Stomach (tissue), 4 donors: Measurements from ENCODE around the gene PIP4K2C.

Source experiments
- POLR2AphosphoS5 ChIP-seq, 3 donors: sonication (generic); formaldehyde crosslinking; IDR thresholded peaks; one replicate each; pipeline ENCODE4 v1.6.1; 2016; ENCODE audit warnings: antibody characterized with exemption in 3 of 3
- TF ChIP-seq, protein P1 (sequence below), 7 experiments: fragments of 450-650 bp in 4 of 7; fragments of 200-600 bp in 3 of 7; sonication (generic) in 3 of 7; IDR thresholded peaks; one replicate each; pipeline ENCODE4 v1.5.1; 2016 to 2019; ENCODE audit warnings: antibody characterized with exemption in 7 of 7, control low read depth in 2 of 7, mild to moderate bottlenecking in 1 of 7

DNA sequence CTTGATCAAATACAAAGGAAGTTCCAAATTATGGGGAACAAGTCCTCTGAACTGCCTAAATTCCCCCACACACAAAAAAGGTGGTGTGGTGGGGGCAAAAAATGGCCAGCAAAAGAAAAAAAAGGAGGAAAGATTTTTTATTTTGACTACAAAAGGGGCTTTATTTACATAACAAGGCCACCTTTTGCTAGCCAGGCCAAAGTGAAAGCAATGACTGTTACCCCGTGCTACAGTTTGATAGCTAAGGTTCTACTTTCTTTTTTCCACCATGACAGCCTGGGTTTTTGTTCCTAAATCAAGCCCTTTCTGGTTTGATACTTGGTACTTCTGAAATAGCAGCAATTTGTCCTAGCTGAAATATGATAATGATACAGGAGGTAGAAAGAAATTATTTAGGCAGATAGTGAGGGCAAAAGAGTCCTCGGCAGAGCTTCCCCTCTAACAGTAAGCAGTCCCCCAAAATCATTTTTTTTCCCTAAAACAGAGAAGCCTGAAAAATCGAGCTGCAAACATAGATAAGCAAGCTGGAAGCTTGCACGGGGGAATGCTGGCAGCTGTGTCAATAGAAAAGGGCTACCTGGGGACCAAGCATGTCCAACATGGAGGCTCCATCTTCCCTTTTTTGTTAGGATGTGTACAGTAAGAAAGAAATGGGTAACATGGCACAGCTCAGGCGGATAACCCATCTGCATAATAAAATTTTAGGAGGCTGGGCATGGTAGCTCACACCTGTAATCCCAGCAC lies 50.9 kb downstream of the PIP4K2C start:
- TF ChIP-seq POLR2AphosphoS5 (IDR thresholded peaks at IDR 0.05): no peak
- TF ChIP-seq, protein P1, sequence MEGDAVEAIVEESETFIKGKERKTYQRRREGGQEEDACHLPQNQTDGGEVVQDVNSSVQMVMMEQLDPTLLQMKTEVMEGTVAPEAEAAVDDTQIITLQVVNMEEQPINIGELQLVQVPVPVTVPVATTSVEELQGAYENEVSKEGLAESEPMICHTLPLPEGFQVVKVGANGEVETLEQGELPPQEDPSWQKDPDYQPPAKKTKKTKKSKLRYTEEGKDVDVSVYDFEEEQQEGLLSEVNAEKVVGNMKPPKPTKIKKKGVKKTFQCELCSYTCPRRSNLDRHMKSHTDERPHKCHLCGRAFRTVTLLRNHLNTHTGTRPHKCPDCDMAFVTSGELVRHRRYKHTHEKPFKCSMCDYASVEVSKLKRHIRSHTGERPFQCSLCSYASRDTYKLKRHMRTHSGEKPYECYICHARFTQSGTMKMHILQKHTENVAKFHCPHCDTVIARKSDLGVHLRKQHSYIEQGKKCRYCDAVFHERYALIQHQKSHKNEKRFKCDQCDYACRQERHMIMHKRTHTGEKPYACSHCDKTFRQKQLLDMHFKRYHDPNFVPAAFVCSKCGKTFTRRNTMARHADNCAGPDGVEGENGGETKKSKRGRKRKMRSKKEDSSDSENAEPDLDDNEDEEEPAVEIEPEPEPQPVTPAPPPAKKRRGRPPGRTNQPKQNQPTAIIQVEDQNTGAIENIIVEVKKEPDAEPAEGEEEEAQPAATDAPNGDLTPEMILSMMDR (IDR thresholded peaks at IDR 0.05): no peak
